ENCODE measurements around the gene B9D2.

DNA sequence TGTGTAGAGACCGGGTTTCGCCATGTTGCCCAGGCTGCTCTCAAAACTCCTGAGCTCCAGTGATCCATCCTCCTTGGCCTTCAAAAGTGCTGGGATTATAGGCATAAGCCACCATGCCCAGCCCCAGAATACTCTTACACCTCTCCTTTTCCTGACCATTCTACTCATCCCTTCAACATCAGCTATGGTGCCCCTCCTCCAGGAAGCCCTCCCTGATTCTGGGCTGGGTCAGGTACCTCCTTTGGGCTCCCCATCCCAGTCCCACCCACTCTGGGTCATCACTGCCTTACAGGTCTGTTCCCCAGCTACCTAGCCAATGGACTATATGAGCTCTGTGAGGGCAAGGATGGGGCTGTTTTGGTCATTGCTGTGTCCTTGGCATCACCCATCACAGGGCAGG lies 19.8 kb downstream of the B9D2 start:
- TF ChIP-seq POLR2A (IDR thresholded peaks at IDR 0.05; ENCODE audit: low read depth, low read length), result no peak
- TF ChIP-seq, protein P1, sequence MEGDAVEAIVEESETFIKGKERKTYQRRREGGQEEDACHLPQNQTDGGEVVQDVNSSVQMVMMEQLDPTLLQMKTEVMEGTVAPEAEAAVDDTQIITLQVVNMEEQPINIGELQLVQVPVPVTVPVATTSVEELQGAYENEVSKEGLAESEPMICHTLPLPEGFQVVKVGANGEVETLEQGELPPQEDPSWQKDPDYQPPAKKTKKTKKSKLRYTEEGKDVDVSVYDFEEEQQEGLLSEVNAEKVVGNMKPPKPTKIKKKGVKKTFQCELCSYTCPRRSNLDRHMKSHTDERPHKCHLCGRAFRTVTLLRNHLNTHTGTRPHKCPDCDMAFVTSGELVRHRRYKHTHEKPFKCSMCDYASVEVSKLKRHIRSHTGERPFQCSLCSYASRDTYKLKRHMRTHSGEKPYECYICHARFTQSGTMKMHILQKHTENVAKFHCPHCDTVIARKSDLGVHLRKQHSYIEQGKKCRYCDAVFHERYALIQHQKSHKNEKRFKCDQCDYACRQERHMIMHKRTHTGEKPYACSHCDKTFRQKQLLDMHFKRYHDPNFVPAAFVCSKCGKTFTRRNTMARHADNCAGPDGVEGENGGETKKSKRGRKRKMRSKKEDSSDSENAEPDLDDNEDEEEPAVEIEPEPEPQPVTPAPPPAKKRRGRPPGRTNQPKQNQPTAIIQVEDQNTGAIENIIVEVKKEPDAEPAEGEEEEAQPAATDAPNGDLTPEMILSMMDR (conservative IDR thresholded peaks at IDR 0.05; ENCODE audit: low read depth, low read length), result no peak
- no peak for TF ChIP-seq RAD21 (IDR thresholded peaks at IDR 0.05; ENCODE audit: low read length)
- TF ChIP-seq MXI1 (IDR thresholded peaks at IDR 0.05; ENCODE audit: borderline replicate concordance, low read depth, low read length), result no peak
- TF ChIP-seq CEBPB (IDR thresholded peaks at IDR 0.05; ENCODE audit: low read depth, low read length), result no peak
- TF ChIP-seq, protein P2, sequence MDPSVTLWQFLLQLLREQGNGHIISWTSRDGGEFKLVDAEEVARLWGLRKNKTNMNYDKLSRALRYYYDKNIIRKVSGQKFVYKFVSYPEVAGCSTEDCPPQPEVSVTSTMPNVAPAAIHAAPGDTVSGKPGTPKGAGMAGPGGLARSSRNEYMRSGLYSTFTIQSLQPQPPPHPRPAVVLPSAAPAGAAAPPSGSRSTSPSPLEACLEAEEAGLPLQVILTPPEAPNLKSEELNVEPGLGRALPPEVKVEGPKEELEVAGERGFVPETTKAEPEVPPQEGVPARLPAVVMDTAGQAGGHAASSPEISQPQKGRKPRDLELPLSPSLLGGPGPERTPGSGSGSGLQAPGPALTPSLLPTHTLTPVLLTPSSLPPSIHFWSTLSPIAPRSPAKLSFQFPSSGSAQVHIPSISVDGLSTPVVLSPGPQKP (IDR thresholded peaks at IDR 0.05; ENCODE audit: borderline replicate concordance, low read depth, low read length), result no peak

Data from IMR-90 (cell line).